ENCODE measurements around the gene RAPGEF1.

DNA sequence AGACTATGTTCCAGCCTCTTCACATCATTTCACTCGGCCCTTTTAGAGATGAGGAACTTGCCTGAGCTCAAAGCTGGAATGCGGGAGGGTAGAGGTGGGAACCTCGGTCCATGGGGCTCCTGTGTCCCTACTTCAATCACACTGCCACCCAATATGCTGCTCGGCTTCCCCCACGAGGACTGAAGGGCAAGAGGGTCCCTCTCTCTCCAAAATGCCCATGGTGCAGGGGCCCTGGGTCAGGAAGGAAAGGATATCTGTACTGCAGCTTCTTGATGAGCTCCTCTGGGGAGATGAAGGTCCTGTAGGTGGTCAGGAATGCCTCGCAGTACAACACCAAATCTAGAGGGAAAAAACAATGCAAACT lies 148.0 kb downstream of the RAPGEF1 start:
- no peak for TF ChIP-seq CTCF (conservative IDR thresholded peaks at IDR 0.05; ENCODE audit: low read depth in 2 of 2)
- no peak for TF ChIP-seq EZH2 (IDR thresholded peaks at IDR 0.05; ENCODE audit: low read depth, unreplicated experiment)
- TF ChIP-seq REST (IDR thresholded peaks at IDR 0.05; ENCODE audit: unreplicated experiment) = no peak
- TF ChIP-seq POLR2AphosphoS5 (IDR thresholded peaks at IDR 0.05; ENCODE audit: low read depth) = no peak
- no peak for TF ChIP-seq CREB1 (CRISPR knock-in tag; IDR thresholded peaks at IDR 0.05; ENCODE audit: low read depth)
- TF ChIP-seq ZNF462 (CRISPR knock-in tag; IDR thresholded peaks at IDR 0.05) = no peak
- TF ChIP-seq EZH2phosphoT487 (IDR thresholded peaks at IDR 0.05; ENCODE audit: unreplicated experiment) = no peak
